NCI-H1694 treated with DMSO at 0.1 percent for 48 hours (cell line): ENCODE results near the gene RIT1.

Experiments
- DNase-seq: peaks from one replicate; lab custom pipeline; 2025; lab: John Stamatoyannopoulos, UW

Gene RIT1

GRCh38 chr1:155911156-155912055, at the start of gene RIT1:
TSS of gene RIT1 (minus strand) at chr1:155911349. CDS start at chr1:155910761, 588 bp downstream.
- peak; percentile 67 for DNase-seq

DNA sequence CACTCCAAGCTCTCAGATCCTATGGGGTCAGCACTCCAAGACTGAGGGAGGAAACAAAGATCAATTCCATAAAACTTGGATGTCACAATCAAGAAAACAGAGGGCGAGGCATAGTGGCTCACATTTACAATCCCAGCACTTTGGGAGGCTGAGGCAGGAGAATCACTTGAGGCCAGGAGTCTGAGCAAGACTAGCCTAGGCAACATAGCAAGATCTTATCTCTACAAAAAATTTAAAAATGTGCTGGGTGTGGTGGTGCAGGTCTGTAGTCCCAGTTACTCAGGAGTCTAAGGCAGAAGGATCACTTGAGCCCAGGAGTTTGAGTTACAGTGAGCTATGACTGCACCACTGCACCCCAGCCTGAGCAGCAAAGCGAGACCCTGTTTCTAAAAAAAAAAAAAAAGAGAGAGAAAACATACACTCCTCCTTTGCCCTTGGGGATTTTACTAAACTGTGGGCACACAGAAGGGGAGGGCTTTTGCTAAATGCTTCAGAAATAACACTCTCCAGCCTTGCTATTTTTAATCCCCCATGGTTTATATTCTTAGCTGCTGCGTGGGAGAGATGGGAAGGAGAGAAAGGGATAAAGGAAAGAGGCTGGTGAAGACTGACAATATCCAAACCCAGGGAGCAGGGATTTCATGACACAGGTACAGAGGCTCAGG, 49.1 kb upstream of the RIT1 start:
- DNase-seq = no peak

- DNase-seq = no peak
Measured at GRCh38 chr1:155957411-155957915, 46.3 kb upstream of the RIT1 start.

- no peak for DNase-seq
Measured at GRCh38 chr1:155954645-155955044, 43.5 kb upstream of the RIT1 start.

GRCh38 chr1:155952505-155952890, 41.3 kb upstream of the RIT1 start:
- DNase-seq = no peak

DNA sequence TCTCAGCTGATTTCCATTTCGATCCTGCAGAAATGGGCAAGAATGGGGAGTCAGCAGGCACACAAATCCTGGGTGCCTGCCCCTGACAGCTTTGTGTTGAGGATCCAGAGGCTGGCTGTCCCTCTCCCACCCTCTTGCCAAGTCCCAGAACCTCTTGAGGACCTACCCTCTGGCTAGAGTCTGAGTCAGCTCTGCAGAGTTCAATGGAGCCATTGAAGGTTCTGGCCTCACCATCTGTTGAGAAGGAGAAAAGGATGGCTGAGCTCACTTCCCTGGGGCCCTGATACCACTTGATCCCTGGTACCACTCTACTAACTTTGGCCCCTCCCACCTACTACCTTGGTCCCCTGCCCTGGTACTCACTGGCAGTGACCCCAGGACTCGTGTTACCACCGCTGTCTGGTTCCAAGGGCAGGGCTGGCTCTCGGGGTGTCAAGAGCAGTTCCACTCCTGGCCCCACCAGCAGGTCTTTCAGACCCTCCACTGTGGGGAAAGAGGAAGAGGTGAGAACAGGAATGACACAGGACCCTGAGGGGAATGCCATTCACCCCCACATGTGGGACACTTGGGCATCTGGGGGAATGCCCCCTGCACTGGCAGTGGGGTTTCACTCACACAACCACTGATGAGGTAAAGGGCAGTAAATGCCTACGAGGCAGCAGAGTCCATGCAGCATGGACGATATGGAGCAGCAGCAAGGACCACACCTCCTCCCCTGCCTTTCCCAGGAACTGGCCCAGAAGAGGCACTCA, 40.8 kb upstream of the RIT1 start:
- no peak for DNase-seq

- no peak for DNase-seq
Measured at GRCh38 chr1:155950829-155951228, 39.7 kb upstream of the RIT1 start.

GRCh38 chr1:155947741-155948140, 36.6 kb upstream of the RIT1 start:
- DNase-seq = no peak

GRCh38 chr1:155947292-155947691, 36.1 kb upstream of the RIT1 start:
- DNase-seq = no peak

DNA sequence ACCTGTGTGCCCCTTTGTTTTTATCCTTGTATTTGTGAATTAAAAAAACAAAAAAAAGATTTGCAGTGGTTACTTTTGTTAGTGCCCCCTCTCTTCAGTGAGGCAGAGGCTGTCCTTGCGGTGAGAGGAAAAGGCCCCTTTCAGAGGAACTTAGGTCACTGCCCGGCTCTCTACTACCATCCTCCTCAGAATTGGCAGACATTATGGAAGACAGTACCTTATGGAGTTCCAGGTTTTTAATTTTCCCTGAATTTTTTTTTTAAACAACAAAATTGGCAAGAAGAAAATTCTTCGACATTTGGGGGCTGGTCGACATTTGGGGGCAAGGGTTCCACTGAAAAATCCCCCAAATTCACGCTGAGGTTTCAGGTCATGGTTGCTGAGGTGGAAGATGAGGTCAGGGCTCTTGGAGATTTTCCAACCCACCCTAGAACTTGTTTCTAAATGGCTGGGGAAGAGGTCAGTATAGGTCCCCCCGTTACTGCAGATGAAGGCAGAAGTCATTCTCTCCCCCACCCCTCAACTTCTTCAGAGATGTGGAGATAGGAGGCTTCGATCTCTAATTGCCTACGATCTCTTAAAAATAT, 35.6 kb upstream of the RIT1 start:
- DNase-seq = no peak

- no peak for DNase-seq
Measured at GRCh38 chr1:155944444-155944799, 33.3 kb upstream of the RIT1 start.

DNA sequence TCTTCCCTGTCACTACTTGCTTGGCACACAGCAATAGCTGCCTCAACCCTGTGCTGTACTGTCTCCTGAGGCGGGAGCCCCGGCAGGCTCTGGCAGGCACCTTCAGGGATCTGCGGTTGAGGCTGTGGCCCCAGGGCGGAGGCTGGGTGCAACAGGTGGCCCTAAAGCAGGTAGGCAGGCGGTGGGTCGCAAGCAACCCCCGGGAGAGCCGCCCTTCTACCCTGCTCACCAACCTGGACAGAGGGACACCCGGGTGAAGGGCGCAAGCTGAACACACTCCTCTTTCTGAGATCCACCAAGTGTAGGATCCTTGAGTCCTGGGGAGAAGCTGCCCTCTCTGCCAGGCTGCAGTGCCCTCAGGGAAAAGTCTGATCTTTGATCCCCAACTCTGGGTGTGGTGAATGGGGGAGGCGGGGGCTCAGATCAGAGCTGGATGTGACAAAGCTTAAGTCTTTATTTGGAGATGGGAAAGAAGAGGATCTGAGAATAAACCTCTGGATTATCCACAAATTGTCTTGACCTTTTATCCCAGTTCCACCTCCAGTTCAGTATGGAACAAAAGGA, 31.5 kb upstream of the RIT1 start:
- DNase-seq = no peak

GRCh38 chr1:155941845-155942531, 30.8 kb upstream of the RIT1 start:
- no peak for DNase-seq

DNA sequence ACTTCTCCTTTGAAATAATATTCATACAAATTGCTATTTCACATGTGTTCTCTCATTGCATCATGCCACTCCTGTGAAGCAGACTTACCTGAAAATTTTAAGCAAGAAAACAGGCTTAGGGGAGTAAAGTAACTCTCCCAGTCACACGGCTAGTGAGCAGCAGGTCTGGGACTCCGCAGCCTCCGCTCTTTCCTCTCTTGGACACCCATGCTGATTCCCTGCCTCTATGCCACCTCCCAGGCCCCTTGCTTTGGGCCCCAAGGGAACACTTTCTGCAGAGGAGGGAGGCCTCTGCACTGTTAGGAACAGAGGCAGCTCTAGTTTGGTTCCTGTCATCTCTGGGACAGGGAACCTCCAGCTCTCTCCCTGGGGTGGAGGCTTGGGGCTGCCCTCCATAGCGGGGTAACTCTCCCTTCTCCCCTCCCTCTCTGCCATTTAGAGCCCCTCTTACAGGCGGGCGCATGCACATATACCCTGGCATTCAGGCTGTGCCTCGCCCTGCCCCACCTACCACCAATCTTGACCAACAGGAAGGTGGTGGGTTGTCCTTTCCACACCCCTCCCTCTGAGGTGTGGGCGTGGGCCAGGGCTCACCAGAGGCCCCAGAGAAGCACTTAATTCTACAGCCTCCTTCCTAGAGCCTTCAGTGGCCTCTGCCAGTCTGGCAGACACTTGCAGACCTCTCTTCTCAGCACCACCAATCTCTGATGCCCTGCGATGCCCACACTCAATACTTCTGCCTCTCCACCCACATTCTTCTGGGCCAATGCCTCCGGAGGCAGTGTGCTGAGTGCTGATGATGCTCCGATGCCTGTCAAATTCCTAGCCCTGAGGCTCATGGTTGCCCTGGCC, 30.1 kb upstream of the RIT1 start, which contains the start of gene RXFP4:
Gene RXFP4, plus strand, starts transcription at position 646 of the 852 bp plus-strand sequence. Its CDS starts 72 bp downstream, at position 718.
- DNase-seq = no peak

- peak; percentile 66 for DNase-seq
Measured at GRCh38 chr1:155940482-155940992, 29.4 kb upstream of the RIT1 start.

DNA sequence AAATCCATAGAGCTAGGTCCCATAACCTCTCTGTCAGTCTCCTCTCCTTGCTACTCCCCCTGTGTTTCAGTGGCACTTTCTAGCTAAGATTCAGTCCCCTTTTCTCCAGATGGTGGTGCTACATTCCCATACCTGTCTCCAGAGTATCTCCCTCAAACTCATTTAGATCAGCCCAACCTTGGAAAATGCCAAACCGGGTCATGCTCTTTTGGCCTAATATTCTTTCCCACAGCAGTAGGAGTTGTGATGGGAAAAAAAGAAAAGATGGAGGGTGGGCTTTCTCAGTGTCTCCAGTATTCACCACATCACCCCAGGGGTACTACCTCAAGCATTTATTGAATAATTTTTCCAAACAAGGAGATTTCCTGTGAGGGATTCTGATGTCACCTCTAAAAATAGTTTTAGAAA, 27.1 kb upstream of the RIT1 start:
- DNase-seq = peak; percentile 97

GRCh38 chr1:155934936-155935590, 23.9 kb upstream of the RIT1 start:
- peak; percentile 86 for DNase-seq

DNA sequence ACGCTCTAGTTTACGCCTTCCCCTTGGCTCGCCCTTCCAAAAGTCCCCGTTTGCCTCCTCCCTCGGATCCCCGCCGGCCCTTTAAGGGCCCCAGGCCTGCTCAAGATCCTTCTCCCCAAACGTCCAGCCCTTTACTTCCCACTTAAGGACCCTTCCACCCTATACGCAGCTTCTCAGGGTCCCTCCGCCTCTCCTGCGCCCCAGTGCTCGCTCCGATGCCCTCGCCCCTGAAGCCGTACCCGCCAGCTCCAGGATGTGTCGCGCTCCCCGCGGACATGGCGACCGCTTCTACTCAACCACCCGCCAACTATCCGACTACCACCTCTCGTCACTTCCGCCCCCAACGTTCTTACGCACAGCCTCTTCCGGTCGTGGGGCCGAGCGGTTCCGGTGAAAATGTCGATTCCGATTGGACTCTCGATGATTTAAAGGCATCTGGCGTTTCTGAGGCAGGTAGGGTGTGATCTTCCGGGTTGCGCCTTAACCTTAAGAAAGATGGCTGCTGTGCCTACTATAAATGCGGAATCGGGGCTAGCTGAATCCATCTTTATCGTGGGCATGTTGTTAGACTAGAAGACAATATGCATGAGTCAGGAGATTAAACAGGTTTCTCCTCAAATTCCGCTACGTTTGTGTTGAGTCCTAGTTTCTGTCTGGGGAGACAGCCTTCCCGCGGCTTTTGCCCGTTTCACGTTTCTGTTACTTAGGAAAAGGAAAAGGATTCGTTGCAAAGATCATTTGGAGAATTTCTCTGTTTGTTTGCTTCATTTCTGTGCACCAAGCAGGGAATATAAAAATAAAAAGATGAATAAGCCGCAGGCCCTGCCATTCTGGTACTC, 23.2 kb upstream of the RIT1 start, which contains the start of gene KHDC4:
Gene KHDC4, minus strand, starts transcription at position 317 of the 839 bp plus-strand sequence. Its CDS starts 40 bp downstream, at position 277.
- DNase-seq = peak; percentile 100
